ENCODE measurements around the gene NXPH4. TPM values are rescaled to one million over a fixed set of nuclear protein-coding genes. Genes with fewer than 3 reads are reported as not detected.

The NXPH4 gene
- total RNA-seq, 4 donors from 2014 or later: 7.1 to 26.0 (median 18.3) TPM

- no peak for DNase-seq (ENCODE audit: low spot score in 2 of 2)
- TF ChIP-seq EP300 (IDR thresholded peaks at IDR 0.05) (no peak), POLR2A (IDR thresholded peaks at IDR 0.05) (no peak), CTCF (IDR thresholded peaks at IDR 0.05) (no peak), POLR2AphosphoS5 (IDR thresholded peaks at IDR 0.05) (no peak)
- H3K4me3 ChIP-seq: no peak overlapping the region
- no peaks in the 10 kb centered on the region for H3K9me3 ChIP-seq
- no peaks in the 10 kb centered on the region for H3K27me3 ChIP-seq
- H3K36me3 ChIP-seq: peaks cover 84% of the 10 kb centered on the region
- no peaks in the 10 kb centered on the region for H3K4me1 ChIP-seq
- H3K27ac ChIP-seq: no peak overlapping the region
These were observed 50.1 kb downstream of the NXPH4 start for GRCh38 chr12:57266681-57267080.

- Histone ChIP-seq H3K4me1 (no peaks in the 10 kb centered on the region), H3K27me3 (no peaks in the 10 kb centered on the region), H3K36me3 (peaks cover 87% of the 10 kb centered on the region), H3K4me3 (no peak overlapping the region), H3K27ac (no peak overlapping the region), H3K9me3 (no peaks in the 10 kb centered on the region)
- TF ChIP-seq POLR2A (IDR thresholded peaks at IDR 0.05): no peak
- no peak for TF ChIP-seq EP300 (IDR thresholded peaks at IDR 0.05)
- no peak for TF ChIP-seq CTCF (IDR thresholded peaks at IDR 0.05)
- no peak for TF ChIP-seq POLR2AphosphoS5 (IDR thresholded peaks at IDR 0.05)
- WGBS: 82% methylated on average over 7 of the region's 7 CpGs
- DNase-seq (ENCODE audit: low spot score in 2 of 2): no peak
These were observed 51.7 kb downstream of the NXPH4 start for GRCh38 chr12:57268264-57268663.

- Histone ChIP-seq H3K4me3 (no peak overlapping the region), H3K36me3 (peaks cover 85% of the 10 kb centered on the region), H3K4me1 (no peaks in the 10 kb centered on the region), H3K27me3 (no peaks in the 10 kb centered on the region), H3K27ac (no peak overlapping the region), H3K9me3 (no peaks in the 10 kb centered on the region)
- WGBS: 87% methylated on average over 1 of the region's 1 CpG
- no peak for DNase-seq (ENCODE audit: low spot score in 2 of 2)
- TF ChIP-seq POLR2AphosphoS5 (IDR thresholded peaks at IDR 0.05) (no peak), EP300 (IDR thresholded peaks at IDR 0.05) (no peak), POLR2A (IDR thresholded peaks at IDR 0.05) (no peak), CTCF (IDR thresholded peaks at IDR 0.05) (no peak)
These were observed 54.4 kb downstream of the NXPH4 start for GRCh38 chr12:57270966-57271470.

GRCh38 chr12:57272337-57273151 is 56.0 kb downstream of the NXPH4 start:
- no peaks in the 10 kb centered on the region for H3K4me1 ChIP-seq
- no peak overlapping the region for H3K27ac ChIP-seq
- no peaks in the 10 kb centered on the region for H3K9me3 ChIP-seq
- no peak for DNase-seq (ENCODE audit: low spot score in 2 of 2)
- 71% methylated on average over 7 of the region's 7 CpGs for WGBS
- H3K4me3 ChIP-seq: no peak overlapping the region
- TF ChIP-seq POLR2A (IDR thresholded peaks at IDR 0.05) (no peak), EP300 (IDR thresholded peaks at IDR 0.05) (no peak), CTCF (IDR thresholded peaks at IDR 0.05) (no peak), POLR2AphosphoS5 (IDR thresholded peaks at IDR 0.05) (no peak)
- H3K27me3 ChIP-seq: no peaks in the 10 kb centered on the region
- H3K36me3 ChIP-seq: peaks cover 84% of the 10 kb centered on the region

GRCh38 chr12:57273516-57273915 is 56.9 kb downstream of the NXPH4 start:
- Histone ChIP-seq H3K36me3 (peaks cover 84% of the 10 kb centered on the region), H3K27ac (no peak overlapping the region), H3K9me3 (no peaks in the 10 kb centered on the region), H3K4me3 (no peak overlapping the region), H3K4me1 (no peaks in the 10 kb centered on the region), H3K27me3 (no peaks in the 10 kb centered on the region)
- TF ChIP-seq POLR2AphosphoS5 (IDR thresholded peaks at IDR 0.05) (no peak), POLR2A (IDR thresholded peaks at IDR 0.05) (no peak), CTCF (IDR thresholded peaks at IDR 0.05) (no peak), EP300 (IDR thresholded peaks at IDR 0.05) (no peak)
- DNase-seq (ENCODE audit: low spot score in 2 of 2): no peak

Measured in suprapubic skin (tissue), 4 donors.